IMR-90 (cell line): ENCODE results near the gene TECTA. TPM values are rescaled to one million over a fixed set of nuclear protein-coding genes. Genes with fewer than 3 reads are reported as not detected.

Source experiments
- ATAC-seq: fragments of 200-7000 bp; cut with Tn5 transposase; 2 replicates; pipeline ENCODE4 v1.9.1; 2020; ENCODE audit warnings: low read depth, mild to moderate bottlenecking, moderate library complexity
- BruUV-seq: library from RNA; stranded (reverse); fragments of 400-500 nt; replicated peaks from 2 replicates; lab custom pipeline; 2021; lab: Mats Ljungman, UMichigan
- CTCF ChIA-PET: fragments of 300-600 bp; formaldehyde crosslinking; extraction: SDS; loops from one replicate; lab custom pipeline; 2021; ENCODE audit warnings: antibody characterized with exemption; lab: Yijun Ruan, JAX
- POLR2A ChIA-PET: fragments of 300-600 bp; sonication (Branson Sonifier 250); formaldehyde crosslinking; loops from one replicate; lab custom pipeline; 2022; ENCODE audit warnings: antibody characterized with exemption; ENCODE audit not compliant: unreplicated experiment; lab: Charles Lee
- DNase-seq: peaks from one replicate; pipeline ENCODE4 v3.0.0; 2013
- H2AFZ ChIP-seq: replicated peaks from 2 replicates; pipeline ENCODE3; 2013; ENCODE audit warnings: low read length, mild to moderate bottlenecking; ENCODE audit not compliant: poor library complexity
- H2AK5ac ChIP-seq: 2 replicates; pipeline ENCODE4 v1.6.1; 2013; ENCODE audit warnings: low read depth, low read length, inconsistent platforms
- H2AK9ac ChIP-seq: replicated peaks from 2 replicates; pipeline ENCODE3; 2013; ENCODE audit warnings: mild to moderate bottlenecking, low read depth, low read length, moderate library complexity; ENCODE audit not compliant: poor library complexity
- H2BK120ac ChIP-seq: 2 replicates; pipeline ENCODE4 v1.6.1; 2013; ENCODE audit warnings: low read depth, low read length, inconsistent platforms
- H2BK15ac ChIP-seq: 3 replicates; pipeline ENCODE4 v1.6.1; 2013; ENCODE audit warnings: low read depth, low read length, inconsistent platforms
- H2BK20ac ChIP-seq: 2 replicates; pipeline ENCODE4 v1.6.1; 2013; ENCODE audit warnings: low read depth, mild to moderate bottlenecking, inconsistent platforms, low read length, moderate library complexity
- H2BK5ac ChIP-seq: 2 replicates; pipeline ENCODE4 v1.6.1; 2013; ENCODE audit warnings: mild to moderate bottlenecking, low read depth, low read length, inconsistent platforms; ENCODE audit not compliant: poor library complexity, severe bottlenecking
- H3K14ac ChIP-seq: replicated peaks from 2 replicates; pipeline ENCODE4 v1.6.1; 2013; ENCODE audit warnings: low read depth, low read length, inconsistent platforms
- H3K18ac ChIP-seq: 2 replicates; pipeline ENCODE4 v1.6.1; 2013; ENCODE audit warnings: low read depth, low read length, control low read depth
- H3K23ac ChIP-seq: 2 replicates; pipeline ENCODE4 v1.6.1; 2013; ENCODE audit warnings: low read depth, low read length, inconsistent platforms
- H3K27ac ChIP-seq: 2 replicates; pipeline ENCODE4 v1.5.1; 2013; ENCODE audit warnings: mild to moderate bottlenecking, control low read depth, low read length; ENCODE audit not compliant: insufficient read depth
- H3K27me3 ChIP-seq: 2 replicates; pipeline ENCODE4 v1.6.1; 2013; ENCODE audit warnings: low read length; ENCODE audit not compliant: control insufficient read depth, insufficient read depth
- H3K36me3 ChIP-seq: 2 replicates; pipeline ENCODE4 v1.6.1; 2013; ENCODE audit warnings: low read length, mixed read lengths; ENCODE audit not compliant: control insufficient read depth, insufficient read depth
- H3K4ac ChIP-seq: 2 replicates; pipeline ENCODE4 v1.6.1; 2013; ENCODE audit warnings: low read depth, low read length, inconsistent platforms
- H3K4me1 ChIP-seq: 2 replicates; pipeline ENCODE4 v1.6.1; 2013; ENCODE audit warnings: low read length, mixed read lengths; ENCODE audit not compliant: control insufficient read depth, insufficient read depth
- H3K4me2 ChIP-seq: 2 replicates; pipeline ENCODE4 v1.6.1; 2013; ENCODE audit warnings: low read depth, mild to moderate bottlenecking, control low read depth, low read length, moderate library complexity
- H3K4me3 ChIP-seq: 2 replicates; pipeline ENCODE4 v1.5.1; 2013; ENCODE audit warnings: low read depth, mild to moderate bottlenecking, control low read depth, low read length, moderate library complexity; ENCODE audit not compliant: insufficient read depth
- H3K56ac ChIP-seq: 2 replicates; pipeline ENCODE4 v1.6.1; 2013; ENCODE audit warnings: low read length, inconsistent platforms; ENCODE audit not compliant: insufficient read depth; ENCODE audit errors: extremely low read depth
- H3K79me1 ChIP-seq, 2 experiments: 2 replicates each; pipeline ENCODE4 v1.6.1; 2013; ENCODE audit warnings: low read length in 2 of 2, inconsistent platforms in 1 of 2, low read depth in 1 of 2
- H3K9ac ChIP-seq: 2 replicates; pipeline ENCODE4 v1.6.1; 2013; ENCODE audit warnings: low read depth, low read length, control low read depth
- H3K9me1 ChIP-seq: 2 replicates; pipeline ENCODE4 v1.6.1; 2013; ENCODE audit warnings: low read length, inconsistent platforms; ENCODE audit not compliant: insufficient read depth
- H3K9me3 ChIP-seq: 2 replicates; pipeline ENCODE4 v1.6.1; 2013; ENCODE audit warnings: low read length; ENCODE audit not compliant: control insufficient read depth, insufficient read depth
- H4K20me1 ChIP-seq: 2 replicates; pipeline ENCODE4 v1.6.1; 2013; ENCODE audit warnings: low read length, inconsistent platforms; ENCODE audit not compliant: insufficient read depth
- H4K5ac ChIP-seq: 2 replicates; pipeline ENCODE4 v1.6.1; 2013; ENCODE audit warnings: mild to moderate bottlenecking, low read depth, low read length, control low read depth
- H4K8ac ChIP-seq, 2 experiments: 2 replicates each; pipeline ENCODE4 v1.6.1; 2013; ENCODE audit warnings: low read depth in 2 of 2, low read length in 2 of 2, control low read depth in 1 of 2, inconsistent platforms in 1 of 2
- H4K91ac ChIP-seq: 2 replicates; pipeline ENCODE4 v1.6.1; 2013; ENCODE audit warnings: low read depth, low read length, inconsistent platforms; ENCODE audit not compliant: insufficient read depth
- FOS ChIP-seq: fragments of 150-350 bp; IDR thresholded peaks from 2 replicates; pipeline ENCODE4 v1.6.1; 2016; ENCODE audit warnings: low read depth, low read length
- MAFK ChIP-seq: IDR thresholded peaks from 2 replicates; pipeline ENCODE4 v1.6.1; 2012; ENCODE audit warnings: low read depth, low read length, improper control_type of control experiment
- NFE2L2 ChIP-seq: fragments of 150-350 bp; IDR thresholded peaks from 2 replicates; pipeline ENCODE4 v1.6.1; 2016; ENCODE audit warnings: low read depth, mild to moderate bottlenecking, low read length
- POLR2A ChIP-seq: IDR thresholded peaks from 2 replicates; pipeline ENCODE4 v1.6.1; 2012; ENCODE audit warnings: mild to moderate bottlenecking, low read depth, low read length
- RCOR1 ChIP-seq: IDR thresholded peaks from 2 replicates; pipeline ENCODE4 v1.6.1; 2012; ENCODE audit warnings: mild to moderate bottlenecking, low read length, improper control_type of control experiment; ENCODE audit not compliant: insufficient replicate concordance
- RFX5 ChIP-seq: IDR thresholded peaks from 2 replicates; pipeline ENCODE4 v1.8.0; 2012; ENCODE audit warnings: low read depth, mild to moderate bottlenecking, low read length, moderate library complexity
- WGBS, 2 experiments: methylation state at CpG; one replicate each; pipeline versions ENCODE4 v1.1.5 to v1.1.7; 2013; ENCODE audit warnings: missing lambda C conversion rate in 2 of 2; ENCODE audit not compliant: insufficient read length in 1 of 2; ENCODE audit errors: extremely low coverage in 2 of 2; 5-methylcytosine and 5-hydroxymethylcytosine counted together
- dilution Hi-C: fragments of 300-500 bp; cut with HindIII; formaldehyde crosslinking; loops from one replicate; pipeline ENCODE4 v1.14.3; 2018; ENCODE audit warnings: low sequenced_read_pairs; ENCODE audit not compliant: unreplicated experiment
- in situ Hi-C: fragments of 300-500 bp; cut with MboI; formaldehyde crosslinking; loops from 3 replicates; pipeline ENCODE4 v1.14.3; 2019; ENCODE audit warnings: low sequenced_read_pairs, inconsistent platforms, mixed read lengths
- intact Hi-C: fragments of 100-400 bp; cut with micrococcal nuclease; formaldehyde crosslinking; loops from 2 replicates; pipeline ENCODE4 v1.10.0; 2022
- polyA plus RNA-seq, 3 experiments: library from polyadenylated mRNA; depleted of rRNA; stranded (reverse); fragments of >200 nt; gene quantifications; 2 replicates each; pipeline ENCODE4 v1.2.3, GENCODE V29; 2012; ENCODE audit warnings: low replicate concordance in 1 of 3
- total RNA-seq: library from RNA; depleted of rRNA; stranded (reverse); fragments of >200 nt; gene quantifications from 2 replicates; pipeline ENCODE4 v1.2.3, GENCODE V29; 2012; rRNA removed
- TF ChIP-seq, protein P1 (sequence below): fragments of 150-350 bp; IDR thresholded peaks from 2 replicates; pipeline ENCODE4 v1.6.1; 2017; ENCODE audit warnings: mild to moderate bottlenecking, antibody characterized with exemption, low read length, low read depth

Gene TECTA
- total and polyA plus RNA-seq, 2 of the 4 experiments (the other 2 are of a cell fraction): 0.17 to 0.18 TPM

DNA sequence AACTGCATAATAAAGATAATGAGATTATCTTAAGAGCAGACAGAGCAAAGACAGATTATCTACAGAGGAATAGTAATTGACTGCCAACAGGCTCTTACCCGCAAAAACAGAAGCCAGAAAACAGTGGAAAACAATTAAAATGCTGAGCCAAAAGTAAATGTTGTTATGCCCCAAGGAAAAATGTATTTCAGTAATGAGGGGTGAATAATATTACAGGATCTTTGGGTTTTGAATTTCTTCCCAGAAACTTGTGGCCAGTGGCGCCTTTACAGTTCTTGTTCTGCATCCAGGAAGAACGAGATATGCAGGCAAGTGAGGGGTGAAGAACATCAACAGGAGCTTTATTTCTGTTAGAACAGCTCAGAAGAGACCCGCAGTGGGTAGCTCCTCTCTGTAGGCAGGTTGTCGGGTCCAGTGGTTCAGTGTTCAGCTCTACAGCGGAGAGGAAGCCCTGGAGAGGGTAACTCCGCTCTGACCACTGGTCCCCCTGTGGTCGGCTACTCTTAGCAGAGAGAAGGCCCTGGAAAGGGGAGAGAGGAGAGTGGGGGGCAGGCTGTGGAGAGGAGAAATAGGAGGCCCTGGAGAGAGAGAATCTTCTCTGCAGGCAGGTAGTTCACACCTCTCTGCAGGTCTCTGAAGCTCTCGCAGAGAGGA lies 139.7 kb downstream of the TECTA start:
- Histone ChIP-seq H3K4me2 (no peak overlapping the region), H3K23ac (no peak overlapping the region), H3K56ac (no peak overlapping the region), H3K4ac (no peak overlapping the region), H3K27me3 (peaks cover 2% of the 10 kb centered on the region; the same call in 1 of the 2 replicates), H3K9me1 (no peaks in the 10 kb centered on the region; the same call in 1 of the 2 replicates), H4K8ac (no peak overlapping the region), H2BK20ac (no peak overlapping the region), H3K9ac (no peak overlapping the region), H3K9me3 (no peaks in the 10 kb centered on the region), H3K36me3 (no peaks in the 10 kb centered on the region), H2BK120ac (no peak overlapping the region), H2AK9ac (no peak overlapping the region), H3K79me1 (no peaks in the 10 kb centered on the region), H3K27ac (no peak overlapping the region), H2BK5ac (no peak overlapping the region), H2AK5ac (no peak overlapping the region), H4K20me1 (no peaks in the 10 kb centered on the region), H3K4me1 (peaks cover 2% of the 10 kb centered on the region; the same call in 1 of the 2 replicates), H4K91ac (no peak overlapping the region), H3K18ac (no peak overlapping the region), H4K5ac (no peak overlapping the region), H2AFZ (no peak overlapping the region), H3K14ac (no peak overlapping the region), H2BK15ac (no peak overlapping the region), H3K4me3 (no peak overlapping the region)
- DNase-seq (no peak), ATAC-seq (no peak)
- dilution Hi-C loops: no loop called here
- no peak for TF ChIP-seq MAFK
- TF ChIP-seq NFE2L2: no peak
- TF ChIP-seq RCOR1: no peak
- no peak for TF ChIP-seq RFX5
- no peak for TF ChIP-seq POLR2A
- no peak for TF ChIP-seq FOS
- TF ChIP-seq, protein P1, sequence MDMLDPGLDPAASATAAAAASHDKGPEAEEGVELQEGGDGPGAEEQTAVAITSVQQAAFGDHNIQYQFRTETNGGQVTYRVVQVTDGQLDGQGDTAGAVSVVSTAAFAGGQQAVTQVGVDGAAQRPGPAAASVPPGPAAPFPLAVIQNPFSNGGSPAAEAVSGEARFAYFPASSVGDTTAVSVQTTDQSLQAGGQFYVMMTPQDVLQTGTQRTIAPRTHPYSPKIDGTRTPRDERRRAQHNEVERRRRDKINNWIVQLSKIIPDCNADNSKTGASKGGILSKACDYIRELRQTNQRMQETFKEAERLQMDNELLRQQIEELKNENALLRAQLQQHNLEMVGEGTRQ: no peak
- intact Hi-C loops: no loop called here
- WGBS, 2 experiments: 80% methylated on average over 2 of the region's 9 CpGs; no CpG with 5 or more reads in 1 of the 2 experiments
- POLR2A ChIA-PET: no interaction called here
- in situ Hi-C loops: no loop called here
- CTCF ChIA-PET: interaction anchor here (0.8 to 0.9 kb wide), 2 partner anchors 46 to 350 kb away, joined by 3 read pairs; no protein-coding TSS in a partner anchor
- no TSS peak for BruUV-seq

Other genes starting within 250 kb of the TECTA start
- gene TBCEL, start 77.1 kb upstream of the TECTA start, total RNA-seq: 21.0 and 22.2 TPM in 2 replicates
- 4.0 and 7.1 TPM in 2 replicates for gene TBCEL, start 77.1 kb upstream of the TECTA start, polyA plus RNA-seq (2012; rRNA removed)
- gene SC5D, start 191.5 kb downstream of the TECTA start, total RNA-seq: 21.3 and 44.2 TPM in 2 replicates
- 17.8 and 21.7 TPM in 2 replicates for gene SC5D, start 191.5 kb downstream of the TECTA start, polyA plus RNA-seq (2012; rRNA removed)